Measurements from ENCODE around the gene EXT2. TPM values are rescaled to one million over a fixed set of nuclear protein-coding genes. Genes with fewer than 3 reads are reported as not detected.

EXT2 gene
- polyA plus RNA-seq, 1 donor: 71.2 TPM

- no peak for DNase-seq
These were observed 67.2 kb downstream of the EXT2 start for GRCh38 chr11:44162662-44163061.

DNA sequence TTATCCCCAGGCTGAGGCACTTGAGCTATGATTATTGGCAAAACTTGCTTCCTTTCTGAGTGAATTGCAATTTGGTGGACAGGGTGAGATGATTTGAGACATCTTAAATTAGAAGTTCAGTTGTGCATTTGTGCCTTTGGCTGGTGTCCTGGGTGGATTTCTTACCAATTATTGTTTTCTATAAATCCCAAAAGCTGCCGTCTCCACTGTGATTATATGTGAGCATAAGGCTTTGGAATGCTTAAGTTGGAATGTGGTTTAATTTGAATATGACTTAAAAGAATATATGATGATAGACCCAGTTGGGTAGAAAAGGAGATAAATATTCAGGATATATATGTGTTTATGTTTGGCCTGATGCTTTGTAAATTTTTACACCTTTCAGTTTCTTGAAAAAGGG, 70.0 kb downstream of the EXT2 start:
- no peak for DNase-seq

GRCh38 chr11:44167046-44167445, 71.6 kb downstream of the EXT2 start:
- no peak for DNase-seq

DNA sequence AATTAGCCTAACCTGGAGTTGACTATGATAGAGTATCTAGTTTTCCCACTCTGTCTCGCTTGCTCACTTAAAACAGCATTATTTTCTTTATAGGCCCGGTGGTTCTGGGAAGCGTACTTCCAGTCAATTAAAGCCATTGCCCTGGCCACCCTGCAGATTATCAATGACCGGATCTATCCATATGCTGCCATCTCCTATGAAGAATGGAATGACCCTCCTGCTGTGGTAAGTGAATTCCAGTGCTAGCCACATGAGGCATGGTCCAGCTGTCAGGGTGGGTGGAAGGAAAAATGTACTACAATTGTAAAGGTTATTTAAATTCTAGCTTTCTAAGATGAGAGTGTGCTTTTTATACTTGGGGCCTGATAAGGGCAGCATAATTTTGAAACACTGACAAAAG, 76.0 kb downstream of the EXT2 start:
- DNase-seq: no peak

GRCh38 chr11:44172966-44173365, 77.5 kb downstream of the EXT2 start:
- DNase-seq: no peak

- DNase-seq: no peak
These were observed 79.4 kb downstream of the EXT2 start for GRCh38 chr11:44174842-44175241.

DNA sequence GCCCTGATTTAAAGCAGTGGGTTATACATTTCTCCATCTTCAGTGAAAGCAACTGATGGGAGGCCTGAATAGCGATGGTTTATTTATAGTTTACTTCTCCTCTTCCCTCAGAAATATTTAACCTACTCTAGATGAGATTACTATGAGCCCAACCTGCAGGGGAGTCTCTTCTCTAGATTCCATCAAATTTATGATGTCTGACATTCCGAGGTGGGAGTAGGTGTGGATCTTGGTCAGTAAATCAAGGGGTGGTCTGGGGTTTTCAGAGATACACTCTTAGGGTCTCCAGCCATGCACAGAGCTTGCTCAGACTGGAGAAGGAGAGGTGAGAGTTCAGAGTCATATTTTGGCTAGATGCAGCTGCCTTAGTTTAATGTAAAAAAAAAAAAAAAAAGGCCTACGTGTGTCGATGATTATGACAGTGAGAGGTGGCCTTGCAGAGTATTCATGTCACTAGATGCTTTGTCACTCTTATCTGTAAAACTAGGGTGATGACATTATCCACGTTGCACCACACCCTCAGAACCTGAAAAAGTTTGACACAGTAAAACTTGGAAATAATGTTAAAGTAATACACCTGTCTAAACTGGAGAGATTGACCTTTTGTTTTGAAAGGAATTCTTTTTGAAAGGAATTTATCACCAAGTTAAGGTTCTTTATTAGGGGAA, 81.2 kb downstream of the EXT2 start:
- DNase-seq: peak; percentile 62

GRCh38 chr11:44177905-44178304, 82.4 kb downstream of the EXT2 start:
- DNase-seq: no peak

- DNase-seq: peak; percentile 51
These were observed 82.9 kb downstream of the EXT2 start for GRCh38 chr11:44178381-44178780.

- peak; percentile 57 for DNase-seq
These were observed 83.7 kb downstream of the EXT2 start for GRCh38 chr11:44179173-44179572.

DNA sequence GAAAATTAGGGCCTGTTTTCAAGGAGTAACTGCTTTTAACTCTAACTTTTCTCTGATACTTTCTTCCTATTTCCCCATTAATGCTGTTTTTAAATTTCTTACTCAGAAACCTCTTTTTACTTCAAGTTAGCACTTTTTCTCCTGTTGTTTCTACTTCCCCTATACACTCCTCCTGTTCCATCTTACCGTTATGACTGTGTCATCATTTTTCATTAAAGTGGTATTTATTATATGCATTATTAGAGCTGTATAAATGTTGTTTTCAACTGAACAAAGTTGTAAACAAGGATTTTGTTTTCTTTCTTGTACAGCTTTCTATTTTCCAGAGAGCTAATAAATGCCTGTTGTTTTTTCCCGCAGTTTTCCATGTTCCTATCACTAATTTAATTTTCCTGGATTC, 84.6 kb downstream of the EXT2 start:
- no peak for DNase-seq

GRCh38 chr11:44185522-44185921, 90.0 kb downstream of the EXT2 start:
- no peak for DNase-seq

DNA sequence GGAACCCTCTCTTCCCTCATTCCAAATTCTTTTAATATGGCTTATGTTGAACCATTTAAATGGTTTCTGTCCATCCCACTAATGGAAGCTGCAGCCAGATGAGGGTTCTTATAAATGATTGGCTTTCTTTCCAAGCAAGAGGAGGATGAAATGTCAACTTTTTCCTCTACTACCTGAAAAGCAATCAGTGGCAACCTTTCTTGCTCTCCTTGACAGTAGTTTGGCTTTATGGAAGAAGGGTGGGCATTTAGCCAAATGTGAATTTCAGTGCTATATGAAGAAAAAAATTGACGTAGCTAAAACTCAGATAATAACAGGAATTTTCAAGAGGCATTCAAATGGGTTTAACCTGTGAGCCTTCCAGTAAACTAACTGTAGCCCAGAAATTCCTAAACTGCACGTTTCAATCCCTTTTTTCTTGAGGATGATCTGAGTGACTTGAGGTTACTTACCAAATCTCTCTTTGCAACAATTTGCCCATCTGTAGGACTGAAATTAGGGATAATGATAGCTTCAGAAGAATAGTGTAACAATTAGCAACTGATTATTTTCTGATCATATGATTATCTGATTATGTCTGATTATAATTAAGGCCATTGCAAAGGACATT, 90.9 kb downstream of the EXT2 start:
- no peak for DNase-seq

DNA sequence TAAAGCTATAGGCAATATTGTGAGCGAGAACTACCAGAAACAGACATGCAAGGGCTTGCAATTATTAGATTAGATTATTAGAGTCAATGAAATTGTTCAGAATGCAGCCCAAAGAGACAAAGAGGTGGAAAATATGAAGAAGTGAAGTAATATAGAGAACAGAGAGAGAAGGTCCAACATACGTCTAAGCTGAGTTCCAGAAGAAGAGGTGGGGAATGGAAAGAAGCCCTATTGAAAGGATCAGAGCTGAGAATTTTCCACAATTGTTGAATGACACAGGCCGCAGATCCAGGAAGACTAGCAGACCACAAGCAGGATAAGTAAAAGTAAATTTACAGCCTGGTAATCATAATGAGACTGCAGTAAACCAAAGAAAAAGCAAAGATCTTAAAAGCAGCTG, 93.2 kb downstream of the EXT2 start:
- DNase-seq: no peak

- no peak for DNase-seq
These were observed 94.8 kb downstream of the EXT2 start for GRCh38 chr11:44189986-44190882.

DNA sequence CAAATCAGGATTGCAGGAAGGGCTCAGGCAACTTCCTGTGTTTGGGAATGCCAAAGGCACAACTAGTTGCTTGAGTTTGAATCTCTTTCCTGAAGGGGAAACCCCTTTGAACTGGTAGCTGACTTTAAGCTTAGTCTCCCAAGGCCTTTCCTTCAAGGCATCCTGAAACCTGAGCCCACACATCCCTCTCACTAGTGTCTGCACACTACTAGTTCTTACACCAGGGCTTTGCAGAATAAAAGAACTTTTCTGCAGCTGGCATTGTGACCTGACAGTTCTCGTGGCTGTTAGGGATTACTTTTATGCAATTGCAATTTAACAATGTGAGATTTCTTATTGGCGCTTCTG, 95.4 kb downstream of the EXT2 start:
- DNase-seq: no peak

- DNase-seq: no peak
These were observed 96.0 kb downstream of the EXT2 start for GRCh38 chr11:44191322-44192016.

- no peak for DNase-seq
These were observed 96.5 kb downstream of the EXT2 start for GRCh38 chr11:44192017-44192385.

DNA sequence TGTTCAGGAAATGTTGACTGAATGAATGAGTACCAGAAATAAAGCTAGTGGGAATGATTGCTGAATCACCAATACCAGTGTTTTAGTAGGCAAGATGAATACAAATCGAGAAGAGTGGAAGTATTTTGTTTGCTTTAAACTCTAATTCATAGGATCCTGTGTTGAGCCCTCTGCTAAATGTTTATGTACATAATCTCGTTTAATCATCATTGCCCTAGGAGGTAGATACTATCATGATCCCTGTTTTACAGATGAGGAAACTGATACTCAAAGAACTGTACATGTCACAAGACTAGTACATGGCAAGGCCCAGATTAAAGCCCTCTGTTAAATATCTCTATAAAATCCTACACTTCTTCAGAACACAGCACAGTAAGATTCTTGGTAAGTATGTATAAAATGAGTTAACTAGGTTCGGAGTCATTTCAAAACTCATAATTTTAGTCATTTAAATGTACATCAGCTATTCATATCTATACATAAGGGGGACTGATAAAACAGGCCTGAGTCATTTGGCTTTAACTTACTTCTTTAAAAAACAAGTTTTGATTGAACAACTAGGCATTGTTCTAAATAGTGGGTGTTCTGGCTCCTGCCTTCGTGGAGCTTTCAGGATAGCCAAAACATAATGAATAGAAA, 97.1 kb downstream of the EXT2 start:
- no peak for DNase-seq

GRCh38 chr11:44193856-44194255, 98.4 kb downstream of the EXT2 start:
- no peak for DNase-seq

DNA sequence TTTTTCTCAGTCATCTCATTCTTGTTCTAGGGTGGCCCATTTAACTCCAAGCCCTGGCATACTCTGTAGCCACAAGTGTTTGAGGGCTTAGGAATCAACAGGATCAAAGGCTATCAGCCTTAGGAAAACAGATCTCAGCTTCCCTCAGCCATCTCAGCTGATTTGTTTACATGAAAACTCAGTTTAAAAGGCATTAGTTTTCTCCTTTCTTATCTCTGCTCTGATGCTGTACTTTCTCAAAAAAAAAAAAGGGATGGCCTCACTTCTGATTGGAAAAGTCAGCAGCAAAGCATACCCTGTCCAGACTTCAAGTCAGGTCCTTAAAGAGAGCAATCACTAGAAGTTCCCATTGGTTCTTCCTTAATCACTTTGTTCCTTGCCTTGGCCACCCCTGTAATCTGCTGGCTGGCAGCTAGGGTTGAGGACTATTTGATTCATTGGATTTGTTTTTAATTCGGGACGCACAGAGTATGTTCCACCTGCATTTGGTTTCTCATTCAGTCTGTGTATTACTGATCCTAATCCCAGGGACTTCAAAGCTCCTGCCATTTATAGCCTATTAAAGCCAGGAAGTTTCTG, 102.8 kb downstream of the EXT2 start:
- no peak for DNase-seq

DNA sequence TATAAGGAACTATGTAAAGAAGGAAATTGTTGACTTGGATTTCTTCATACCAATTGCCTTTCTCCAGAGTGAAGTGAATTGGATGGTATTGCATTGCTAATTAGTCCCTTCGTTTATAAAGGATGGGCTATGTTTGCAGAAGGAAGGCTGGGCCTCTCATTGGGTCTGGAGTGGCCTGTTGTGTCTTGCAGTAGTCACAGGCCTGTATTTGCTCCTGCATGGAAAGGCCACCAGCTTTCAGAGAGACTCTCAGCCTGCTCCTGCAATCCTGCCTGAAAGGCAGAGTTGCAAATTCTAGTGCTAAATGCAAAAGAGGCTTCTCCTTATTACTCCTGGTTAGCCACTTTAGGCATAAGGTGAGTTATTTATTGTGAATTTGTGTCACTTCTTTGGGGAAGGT, 103.8 kb downstream of the EXT2 start:
- DNase-seq: no peak

Measured in left kidney (tissue), 2 donors.